Measurements from ENCODE around the gene VPS4A.
"Not testable (repeated sequence)": the region's sequence is repeated elsewhere in the genome, so short reads cannot be mapped to it uniquely, and the experiment has no call there.

Gene VPS4A

GRCh38 chr16:69346683-69347082 is 35.5 kb downstream of the VPS4A start:
- no peak for DNase-seq
- H3K9me3 ChIP-seq: no peaks in the 10 kb centered on the region
- TF ChIP-seq CTCF (IDR thresholded peaks at IDR 0.05; ENCODE audit: low read depth, low read length): no peak

GRCh38 chr16:69348222-69348621 is 37.1 kb downstream of the VPS4A start:
- Histone ChIP-seq H3K27me3 (no peaks in the 10 kb centered on the region), H3K4me3 (ENCODE audit: low read depth, low read length) (no peak overlapping the region), H3K36me3 (peaks cover 25% of the 10 kb centered on the region), H3K9me3 (no peaks in the 10 kb centered on the region), H3K4me1 (no peaks in the 10 kb centered on the region)
- no peak for DNase-seq
- no peak for TF ChIP-seq CTCF (IDR thresholded peaks at IDR 0.05; ENCODE audit: low read depth, low read length)

More at GRCh38 chr16:69346683-69347082, 35.5 kb downstream of the VPS4A start:
- Histone ChIP-seq H3K27me3 (no peaks in the 10 kb centered on the region), H3K4me3 (ENCODE audit: low read depth, low read length) (no peak overlapping the region), H3K36me3 (peaks cover 35% of the 10 kb centered on the region), H3K4me1 (no peaks in the 10 kb centered on the region)

- H3K4me3 ChIP-seq (ENCODE audit: low read depth, low read length): no peak overlapping the region
- H3K27me3 ChIP-seq: no peaks in the 10 kb centered on the region
- peaks cover 12% of the 10 kb centered on the region for H3K36me3 ChIP-seq
- no peaks in the 10 kb centered on the region for H3K9me3 ChIP-seq
- DNase-seq: no peak
- TF ChIP-seq CTCF (IDR thresholded peaks at IDR 0.05; ENCODE audit: low read depth, low read length): no peak
- H3K4me1 ChIP-seq: no peaks in the 10 kb centered on the region
Measured at GRCh38 chr16:69349536-69349935, 38.4 kb downstream of the VPS4A start.

GRCh38 chr16:69350536-69351133 is 39.5 kb downstream of the VPS4A start:
- no peaks in the 10 kb centered on the region for H3K4me1 ChIP-seq
- no peak for TF ChIP-seq CTCF (IDR thresholded peaks at IDR 0.05; ENCODE audit: low read depth, low read length)
- H3K9me3 ChIP-seq: no peaks in the 10 kb centered on the region
- DNase-seq: no peak
- no peaks in the 10 kb centered on the region for H3K27me3 ChIP-seq
- no peak overlapping the region for H3K4me3 ChIP-seq (ENCODE audit: low read depth, low read length)
- peaks cover 14% of the 10 kb centered on the region for H3K36me3 ChIP-seq

- DNase-seq: no peak
- no peak for TF ChIP-seq CTCF (IDR thresholded peaks at IDR 0.05; ENCODE audit: low read depth, low read length)
- no peaks in the 10 kb centered on the region for H3K4me1 ChIP-seq
- H3K9me3 ChIP-seq: no peaks in the 10 kb centered on the region
- no peaks in the 10 kb centered on the region for H3K27me3 ChIP-seq
- H3K4me3 ChIP-seq (ENCODE audit: low read depth, low read length): no peak within 1 kb of the TSS
- H3K36me3 ChIP-seq: peaks cover 16% of the 10 kb centered on the region
Measured at GRCh38 chr16:69351309-69352027, 40.3 kb downstream of the VPS4A start, which contains the start of gene TMED6. TSS of gene TMED6 (minus strand) at chr16:69351786. CDS start at chr16:69351753, 33 bp downstream.

- H3K36me3 ChIP-seq: peaks cover 43% of the 10 kb centered on the region
- not testable (repeated sequence) for DNase-seq; H3K4me3 ChIP-seq (ENCODE audit: low read depth, low read length); H3K27me3 ChIP-seq; H3K4me1 ChIP-seq; H3K9me3 ChIP-seq
Measured at GRCh38 chr16:69360070-69360469, 48.9 kb downstream of the VPS4A start.

Data from BE2C (cell line).